Endothelial cell of hepatic sinusoid (primary cell): Measurements from ENCODE around the gene COL23A1.

Experiments
- in situ Hi-C: cut with HindIII; loops from 2 replicates; pipeline ENCODE4 v1.10.0; 2017; ENCODE audit warnings: low sequenced_read_pairs

COL23A1 gene

GRCh38 chr5:178296066-178296465 is 294.1 kb downstream of the COL23A1 start:
- in situ Hi-C loops = no loop called here

- in situ Hi-C loops = no loop called here
Observed at GRCh38 chr5:178295589-178295988, 294.6 kb downstream of the COL23A1 start.

DNA sequence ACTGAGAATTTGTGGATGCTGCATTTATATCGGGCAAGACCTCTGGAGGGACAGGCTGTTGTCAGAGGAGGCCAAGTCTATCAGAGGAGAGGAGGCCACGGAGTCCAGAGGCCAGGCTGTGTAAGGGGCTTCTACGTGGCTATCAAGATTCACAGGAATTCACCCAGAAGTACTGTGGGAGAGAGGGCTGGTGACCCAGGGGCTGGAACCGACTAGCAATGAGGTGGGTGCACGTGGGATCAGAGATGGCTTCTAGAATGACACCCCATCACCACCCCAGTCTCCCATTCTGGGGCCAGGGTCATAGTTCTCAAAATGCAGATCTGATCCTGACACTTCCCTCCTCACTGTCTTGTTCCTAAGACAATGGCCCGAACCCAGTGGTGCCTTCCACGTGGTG is 296.4 kb downstream of the COL23A1 start:
- in situ Hi-C loops = no loop called here

GRCh38 chr5:178293400-178293799 is 296.8 kb downstream of the COL23A1 start:
- in situ Hi-C loops = no loop called here

DNA sequence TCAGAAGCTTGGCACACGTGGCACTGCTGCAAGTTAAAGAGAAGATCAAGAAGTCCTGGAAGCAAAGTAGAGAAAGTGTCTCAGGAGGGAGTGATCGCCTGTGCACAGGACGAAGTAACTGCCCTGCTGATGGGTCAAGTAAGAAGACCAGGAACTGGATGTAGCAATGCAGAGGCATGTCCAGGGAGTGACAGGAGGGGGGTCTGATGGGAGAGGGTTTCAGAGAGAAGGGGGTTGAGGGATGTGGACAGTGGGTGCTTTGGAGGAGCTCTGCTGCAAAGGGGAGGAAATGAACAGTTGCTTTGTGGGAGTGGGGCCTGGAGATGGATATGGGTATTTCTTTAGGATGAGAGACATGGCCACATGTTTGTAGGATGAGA is 297.4 kb downstream of the COL23A1 start:
- in situ Hi-C loops = no loop called here

DNA sequence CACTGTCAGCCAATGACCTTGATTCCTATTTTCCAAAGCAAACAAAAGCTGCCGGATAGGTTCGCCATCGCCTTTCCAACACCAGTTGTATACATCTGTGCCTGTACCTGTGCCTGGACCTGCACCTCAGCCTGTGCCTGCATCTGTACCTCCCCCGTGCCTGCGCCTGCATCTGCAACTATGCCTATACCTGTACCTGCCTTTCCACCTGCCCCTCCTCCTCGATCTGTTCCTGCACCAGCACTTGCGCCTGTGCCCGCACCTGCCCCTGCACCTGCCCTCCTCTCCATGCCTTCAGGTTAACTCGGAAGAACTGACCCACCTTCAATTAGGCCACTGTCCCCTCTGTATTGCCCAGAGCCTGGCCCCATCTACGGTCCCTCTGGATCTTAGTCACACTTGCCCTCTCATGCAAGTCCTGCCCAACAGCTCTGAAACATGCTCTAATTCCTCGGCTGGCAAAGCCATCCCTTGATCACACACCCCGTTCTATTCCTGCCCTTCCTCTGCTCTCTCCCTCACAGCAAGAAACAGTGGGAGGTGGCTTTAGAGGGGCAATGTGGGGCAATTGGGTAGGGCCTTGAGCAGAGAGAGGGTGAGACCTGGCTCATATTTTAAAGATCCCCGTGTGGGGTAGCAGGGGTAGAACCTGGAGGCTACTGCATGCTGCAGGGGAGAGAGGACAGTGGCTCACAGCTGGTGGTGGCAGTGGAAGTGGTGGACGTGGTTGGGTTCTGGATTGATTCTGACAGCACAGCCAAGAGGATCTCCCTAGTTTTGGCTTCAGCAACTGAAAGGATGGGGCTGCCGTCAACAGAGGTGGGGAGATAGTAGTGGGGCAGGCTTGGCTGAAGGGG is 298.0 kb downstream of the COL23A1 start:
- in situ Hi-C loops = no loop called here

DNA sequence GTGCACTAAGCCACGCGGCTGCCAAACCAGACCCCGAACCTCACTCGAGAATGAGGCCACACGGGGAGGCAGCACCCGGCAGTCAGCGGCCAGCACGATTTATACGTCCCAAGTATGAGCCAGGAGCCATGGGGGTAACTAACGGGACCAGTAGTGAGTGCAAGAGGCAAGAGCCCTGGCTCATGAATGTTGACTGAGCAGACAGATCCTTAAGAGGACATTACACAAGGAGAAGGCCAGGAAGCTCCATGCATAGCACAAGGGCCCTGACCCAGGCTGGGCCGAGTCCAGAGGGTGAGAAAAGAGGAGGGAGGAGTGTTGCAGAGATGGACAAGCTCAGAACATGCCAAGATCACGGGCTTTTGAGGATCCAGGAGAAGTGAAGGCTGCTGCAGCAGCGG is 299.0 kb downstream of the COL23A1 start:
- in situ Hi-C loops = no loop called here

DNA sequence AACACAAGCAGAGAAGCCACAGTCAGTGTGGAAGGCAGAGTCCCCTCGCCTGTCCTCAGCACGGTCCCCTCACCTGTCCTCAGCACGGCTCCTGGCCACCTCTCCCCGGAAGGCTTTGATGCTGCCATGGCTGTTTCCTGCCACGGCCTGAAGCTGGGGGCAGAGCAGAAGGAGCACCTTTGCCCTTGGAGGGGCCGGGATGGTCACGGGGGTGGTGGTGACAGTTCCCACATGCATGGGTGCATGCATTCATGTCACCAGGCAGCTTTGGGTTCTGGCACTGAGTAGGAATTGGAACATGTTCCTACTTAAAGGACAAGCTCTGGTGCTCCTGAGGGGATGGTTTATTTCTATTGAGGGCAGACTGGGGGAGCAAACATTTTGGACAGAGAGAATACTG is 299.8 kb downstream of the COL23A1 start:
- in situ Hi-C loops = no loop called here

- in situ Hi-C loops = no loop called here
Observed at GRCh38 chr5:178289438-178289837, 300.8 kb downstream of the COL23A1 start.

- in situ Hi-C loops = no loop called here
Observed at GRCh38 chr5:178288401-178289368, 301.5 kb downstream of the COL23A1 start.

GRCh38 chr5:178287791-178288105 is 302.4 kb downstream of the COL23A1 start:
- in situ Hi-C loops = no loop called here

GRCh38 chr5:178287091-178287790 is 303.0 kb downstream of the COL23A1 start:
- in situ Hi-C loops = no loop called here

DNA sequence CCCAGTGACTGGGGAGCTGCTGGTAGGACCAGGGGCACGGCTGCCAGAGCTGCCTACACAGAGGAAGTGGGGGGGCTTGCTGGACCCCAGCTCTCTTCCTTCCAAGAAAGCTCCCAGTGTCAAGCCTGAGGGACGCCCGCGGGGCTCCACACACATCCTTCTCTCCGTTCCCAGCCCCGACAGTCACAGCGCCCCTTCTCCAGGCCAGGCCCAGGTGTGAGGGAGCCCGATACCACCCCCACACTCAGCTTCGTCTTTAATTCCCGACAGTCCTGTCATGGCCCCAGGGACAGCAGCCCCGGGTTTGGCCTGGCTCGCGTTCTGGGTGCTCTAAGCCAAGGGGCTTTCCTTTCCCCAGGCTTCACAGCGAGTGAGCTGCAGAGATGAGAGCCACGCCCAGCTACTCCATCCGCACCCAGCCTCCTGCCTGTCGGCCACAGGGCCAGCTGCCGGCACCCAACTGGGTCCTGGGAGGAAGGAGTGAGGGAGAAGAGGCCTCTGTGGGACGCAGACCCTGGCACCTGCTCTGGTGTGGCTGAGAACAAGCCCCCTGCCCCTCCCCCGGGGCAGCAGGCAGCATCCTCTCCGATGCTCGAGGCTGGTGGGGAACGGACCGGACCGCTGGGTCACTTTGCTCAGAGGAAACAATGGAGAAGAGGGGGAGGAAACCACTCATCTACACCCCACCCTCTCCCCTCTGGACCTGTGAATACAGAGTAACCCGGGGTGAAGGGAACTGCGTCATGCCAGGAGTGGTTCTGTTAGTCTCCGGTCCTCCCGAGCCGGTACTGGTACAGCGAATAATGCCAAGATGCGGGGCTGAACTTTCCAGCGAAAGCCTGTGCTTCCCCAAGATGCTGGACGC is 303.7 kb downstream of the COL23A1 start:
- in situ Hi-C loops = no loop called here

GRCh38 chr5:178285399-178286225 is 304.6 kb downstream of the COL23A1 start:
- in situ Hi-C loops = no loop called here

GRCh38 chr5:178284996-178285395 is 305.2 kb downstream of the COL23A1 start:
- in situ Hi-C loops = no loop called here

- in situ Hi-C loops = no loop called here
Observed at GRCh38 chr5:178284093-178284675, 306.0 kb downstream of the COL23A1 start.

- in situ Hi-C loops = no loop called here
Observed at GRCh38 chr5:178283520-178283919, 306.7 kb downstream of the COL23A1 start.

DNA sequence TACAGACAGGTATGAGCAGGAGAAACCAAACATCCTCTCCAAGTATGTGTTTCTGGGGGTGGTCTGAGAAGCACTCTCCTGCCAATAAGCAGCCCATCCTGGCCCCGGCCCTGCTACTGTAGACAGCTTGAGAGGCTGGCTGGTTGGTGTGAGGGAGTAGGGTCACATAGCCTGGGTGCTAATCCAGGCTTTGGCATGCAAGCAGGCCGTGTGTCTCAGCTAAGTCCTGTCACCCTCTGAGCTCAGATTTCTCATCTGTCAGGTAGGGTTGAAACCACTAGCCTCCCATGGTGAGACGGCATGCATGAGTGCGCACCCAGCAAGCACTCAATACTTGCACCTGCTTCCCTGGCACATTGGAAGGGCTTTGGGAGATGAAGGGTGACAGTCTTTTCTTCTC is 307.8 kb downstream of the COL23A1 start:
- in situ Hi-C loops = no loop called here

DNA sequence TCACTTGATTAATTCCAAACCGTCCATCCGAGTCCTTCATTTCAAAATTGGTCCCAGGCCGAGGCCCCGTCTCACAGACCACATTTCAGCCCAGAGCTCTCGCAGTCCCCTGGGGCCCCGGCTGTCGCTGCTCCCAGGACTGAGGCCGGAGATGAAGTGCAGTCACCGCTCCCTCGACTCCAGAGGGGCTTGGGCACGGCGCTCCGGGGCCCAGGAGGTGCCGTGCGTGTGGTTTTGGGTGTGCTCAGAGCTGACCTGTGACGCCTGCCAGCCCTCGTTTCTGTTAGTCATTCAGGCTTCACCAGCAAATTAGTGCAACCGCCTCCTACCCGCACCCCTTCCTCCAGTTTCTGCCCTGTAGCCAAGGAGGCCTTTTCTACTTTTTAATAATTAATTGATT is 308.9 kb downstream of the COL23A1 start:
- in situ Hi-C loops = no loop called here
